Endothelial cell of umbilical vein (primary cell): ENCODE results near the gene RAD51B. TPM values are rescaled to one million over a fixed set of nuclear protein-coding genes. Genes with fewer than 3 reads are reported as not detected.

ENCODE experiments used
- BruUV-seq: library from RNA; stranded (reverse); fragments of 400-500 nt; replicated peaks from 2 replicates; lab custom pipeline; 2021; lab: Mats Ljungman, UMichigan
- CTCF ChIA-PET: fragments of 300-600, 350-600 bp; sonication (Branson Sonifier 250); formaldehyde crosslinking; loops from one replicate; lab custom pipeline; 2021; ENCODE audit warnings: antibody characterized with exemption, inconsistent platforms; lab: Charles Lee
- POLR2A ChIA-PET: fragments of 300-600, 350-600 bp; sonication (Branson Sonifier 250); formaldehyde crosslinking; loops from one replicate; lab custom pipeline; 2021; ENCODE audit warnings: antibody characterized with exemption, inconsistent platforms; lab: Charles Lee
- DNase-seq: peaks from one replicate; pipeline ENCODE4 v3.0.0-alpha.2; 2011; ENCODE audit warnings: low read depth, low spot score
- FAIRE-seq: peaks from 2 replicates; lab custom pipeline; 2011; peaks lifted over from hg19 to GRCh38; lab: Jason Lieb, UNC
- H2AFZ ChIP-seq: 2 replicates; pipeline ENCODE4 v1.6.0; 2012; ENCODE audit warnings: low read depth, low read length, control low read depth, inconsistent platforms
- H3K27ac ChIP-seq: 2 replicates; pipeline ENCODE4 v1.5.1; 2011; ENCODE audit warnings: low read depth, mild to moderate bottlenecking, control low read depth, low read length, moderate library complexity; ENCODE audit not compliant: insufficient read depth
- H3K27me3 ChIP-seq, 2 experiments: 2 replicates each; pipeline versions ENCODE4 v1.6.0 to v1.6.1; 2011; ENCODE audit warnings: low read length in 2 of 2, mixed read lengths in 1 of 2; ENCODE audit not compliant: control insufficient read depth in 2 of 2, insufficient read depth in 2 of 2
- H3K36me3 ChIP-seq, 2 experiments: 2 replicates in 1 of 2; 3 replicates in 1 of 2; pipeline ENCODE4 v1.5.1; 2011; ENCODE audit warnings: low read length in 2 of 2, mild to moderate bottlenecking in 1 of 2, moderate library complexity in 1 of 2; ENCODE audit not compliant: control insufficient read depth in 2 of 2, insufficient read depth in 2 of 2; ENCODE audit errors: extremely low read depth in 1 of 2
- H3K4me1 ChIP-seq: 3 replicates; pipeline ENCODE4 v1.5.1; 2011; ENCODE audit warnings: mild to moderate bottlenecking, low read length; ENCODE audit not compliant: control insufficient read depth, insufficient read depth; ENCODE audit errors: extremely low read depth
- H3K4me2 ChIP-seq: 2 replicates; pipeline ENCODE4 v1.6.1; 2011; ENCODE audit warnings: low read length, control low read depth, mixed read lengths; ENCODE audit not compliant: insufficient read depth
- H3K4me3 ChIP-seq, 3 experiments: fragments of 200-600 bp in 1 of 3; sonication (generic), shearing (Covaris generic) in 1 of 3; replicated peaks in 1 of 3; 2 replicates each; pipeline ENCODE4 v1.5.1; 2011 to 2016; ENCODE audit warnings: control low read depth in 3 of 3, low read length in 3 of 3, mild to moderate bottlenecking in 2 of 3, inconsistent platforms in 1 of 3, low read depth in 1 of 3, moderate library complexity in 1 of 3; ENCODE audit not compliant: insufficient read depth in 1 of 3
- H3K79me2 ChIP-seq: 2 replicates; pipeline ENCODE4 v1.6.0; 2012; ENCODE audit warnings: low read length, inconsistent platforms; ENCODE audit not compliant: control insufficient read depth, insufficient read depth
- H3K9ac ChIP-seq: replicated peaks from 2 replicates; pipeline ENCODE3; 2011; ENCODE audit warnings: low read length, control low read depth; ENCODE audit not compliant: insufficient read depth; ENCODE audit errors: extremely low read depth
- H3K9me1 ChIP-seq: replicated peaks from 3 replicates; pipeline ENCODE4 v1.6.0; 2011; ENCODE audit warnings: mild to moderate bottlenecking, low read length; ENCODE audit not compliant: control insufficient read depth, insufficient read depth; ENCODE audit errors: extremely low read depth
- H3K9me3 ChIP-seq: replicated peaks from 2 replicates; pipeline ENCODE4 v1.5.1; 2012; ENCODE audit warnings: low read length, inconsistent platforms; ENCODE audit not compliant: control insufficient read depth, insufficient read depth
- H4K20me1 ChIP-seq: replicated peaks from 2 replicates; pipeline ENCODE3; 2011; ENCODE audit warnings: mild to moderate bottlenecking, low read length; ENCODE audit not compliant: control insufficient read depth, insufficient read depth; ENCODE audit errors: extremely low read depth
- EZH2 ChIP-seq: IDR thresholded peaks from 2 replicates; pipeline ENCODE4 v1.6.1; 2012; ENCODE audit warnings: borderline replicate concordance, low read depth, mild to moderate bottlenecking, moderate library complexity, low read length, inconsistent platforms; ENCODE audit not compliant: severe bottlenecking
- FOS ChIP-seq: IDR thresholded peaks from 2 replicates; pipeline ENCODE4 v1.6.1; 2011; ENCODE audit warnings: mild to moderate bottlenecking, low read length, moderate library complexity, borderline replicate concordance; ENCODE audit not compliant: insufficient read depth
- GATA2 ChIP-seq: IDR thresholded peaks from 2 replicates; pipeline ENCODE4 v1.7.0; 2011; ENCODE audit warnings: low read depth, mild to moderate bottlenecking, moderate library complexity, mixed read lengths, low read length; ENCODE audit not compliant: insufficient read length, insufficient read depth
- JUN ChIP-seq: IDR thresholded peaks from 2 replicates; pipeline ENCODE4 v1.6.1; 2011; ENCODE audit warnings: borderline replicate concordance, low read depth; ENCODE audit not compliant: insufficient read length, insufficient read depth
- MYC ChIP-seq: IDR thresholded peaks from one replicate; pipeline ENCODE4 v1.6.1; 2011; ENCODE audit warnings: mild to moderate bottlenecking, low read depth, low read length
- POLR2A ChIP-seq: IDR thresholded peaks from 2 replicates; pipeline ENCODE4 v1.6.1; 2012; ENCODE audit warnings: low read depth, mild to moderate bottlenecking, control low read depth, low read length
- POLR2AphosphoS5 ChIP-seq: IDR thresholded peaks from 2 replicates; pipeline ENCODE4 v1.6.1; 2012; ENCODE audit warnings: low read depth, mild to moderate bottlenecking, control low read depth, low read length, moderate library complexity; ENCODE audit not compliant: insufficient read depth
- dilution Hi-C: fragments of 300-500 bp; cut with MboI; formaldehyde crosslinking; loops from one replicate; pipeline ENCODE4 v1.15.0; 2019; ENCODE audit warnings: low sequenced_read_pairs; ENCODE audit not compliant: extremely low pct_ligation_motif_present
- intact Hi-C: fragments of 100-400 bp; cut with micrococcal nuclease; formaldehyde crosslinking; loops from one replicate; pipeline ENCODE4 v1.10.0; 2022
- polyA plus RNA-seq, 4 experiments: library from polyadenylated mRNA; depleted of rRNA in 3 of 4; stranded (reverse) in 3 of 4; unstranded in 1 of 4; fragments of >200 nt; gene quantifications; 2 replicates each; pipeline versions ENCODE4 v1.2.1 to v1.2.3, GENCODE V29; 2011 to 2012; ENCODE audit warnings: missing spikeins in 1 of 4
- total RNA-seq: library from RNA; stranded (reverse); gene quantifications from 2 replicates; pipeline ENCODE4 v1.2.3, GENCODE V29; 2021
- TF ChIP-seq, protein P1 (sequence below): IDR thresholded peaks from 2 replicates; pipeline ENCODE4 v1.6.1; 2011; ENCODE audit not compliant: insufficient read depth, insufficient read length
- TF ChIP-seq, protein P2 (sequence below), 2 donors: IDR thresholded peaks; 1 replicate in 1 of 2; 2 replicates in 1 of 2; pipeline ENCODE4 v1.5.1; 2011; ENCODE audit warnings: low read length in 2 of 2, mild to moderate bottlenecking in 2 of 2, moderate library complexity in 2 of 2, control low read depth in 1 of 2, inconsistent platforms in 1 of 2, low read depth in 1 of 2; ENCODE audit not compliant: insufficient read depth in 1 of 2; ENCODE audit errors: extremely low read depth in 1 of 2

The RAD51B gene
- total and polyA plus RNA-seq, 2 donors (not counting 3 experiments of a cell fraction or from before 2014, with no cell fraction given), result 3.9 to 19.0 TPM

DNA sequence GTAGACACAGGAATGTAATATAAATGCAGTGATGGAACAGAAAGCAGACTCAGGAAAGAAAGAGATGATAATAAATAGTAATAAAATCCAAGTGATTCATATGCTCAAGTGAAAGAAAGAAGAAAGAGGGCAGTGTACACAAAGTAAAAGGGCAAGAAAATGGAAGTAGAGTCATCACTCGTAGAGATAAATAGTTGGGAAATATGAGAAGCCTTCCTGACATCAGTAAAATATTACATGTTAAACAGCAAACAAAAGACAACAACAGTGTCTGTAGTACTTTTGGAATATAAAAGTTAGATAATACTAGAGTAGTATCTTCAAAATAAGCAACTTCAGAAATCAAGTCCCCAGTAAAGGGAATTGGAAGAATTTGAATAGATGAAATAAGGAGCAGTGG, 412.3 kb downstream of the RAD51B start:
- FAIRE-seq, result peak; percentile 26
- POLR2A ChIA-PET, result interaction anchor here (1.3 kb wide), 1 partner anchor 561 kb away, joined by 9 read pairs; the partner anchor contains the start of gene ZFP36L1

More for the DNA sequence above, 412.3 kb downstream of the RAD51B start:
- H3K4me1 ChIP-seq, result peaks cover 30% of the 10 kb centered on the region
- intact Hi-C loops (loop anchor here (5.0 kb wide), 1 partner anchor 90 kb away; no protein-coding TSS in a partner anchor), dilution Hi-C loops (no loop called here)
- H3K79me2 ChIP-seq, result no peaks in the 10 kb centered on the region
- H3K36me3 ChIP-seq, result no peaks in the 10 kb centered on the region
- peak; percentile 77 for DNase-seq
- H3K9me1 ChIP-seq, result no peaks in the 10 kb centered on the region
- peak overlapping the region in 1 of 3 experiments; percentile 11 for H3K4me3 ChIP-seq
- H3K27me3 ChIP-seq, result no peaks in the 10 kb centered on the region
- no peak overlapping the region for H2AFZ ChIP-seq
- H3K4me2 ChIP-seq, result peak overlapping the region; percentile 95
- peak overlapping the region; percentile 74 for H3K9ac ChIP-seq
- no peaks in the 10 kb centered on the region for H3K9me3 ChIP-seq
- TF ChIP-seq, protein P1, sequence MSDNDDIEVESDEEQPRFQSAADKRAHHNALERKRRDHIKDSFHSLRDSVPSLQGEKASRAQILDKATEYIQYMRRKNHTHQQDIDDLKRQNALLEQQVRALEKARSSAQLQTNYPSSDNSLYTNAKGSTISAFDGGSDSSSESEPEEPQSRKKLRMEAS, result no peak
- TF ChIP-seq FOS, result peak; percentile 69
- no peak for TF ChIP-seq POLR2AphosphoS5
- peak; percentile 18 for TF ChIP-seq JUN
- no peak for TF ChIP-seq MYC
- TF ChIP-seq POLR2A, result no peak
- TF ChIP-seq GATA2, result no peak
- TF ChIP-seq EZH2, result no peak
- TF ChIP-seq, protein P2, sequence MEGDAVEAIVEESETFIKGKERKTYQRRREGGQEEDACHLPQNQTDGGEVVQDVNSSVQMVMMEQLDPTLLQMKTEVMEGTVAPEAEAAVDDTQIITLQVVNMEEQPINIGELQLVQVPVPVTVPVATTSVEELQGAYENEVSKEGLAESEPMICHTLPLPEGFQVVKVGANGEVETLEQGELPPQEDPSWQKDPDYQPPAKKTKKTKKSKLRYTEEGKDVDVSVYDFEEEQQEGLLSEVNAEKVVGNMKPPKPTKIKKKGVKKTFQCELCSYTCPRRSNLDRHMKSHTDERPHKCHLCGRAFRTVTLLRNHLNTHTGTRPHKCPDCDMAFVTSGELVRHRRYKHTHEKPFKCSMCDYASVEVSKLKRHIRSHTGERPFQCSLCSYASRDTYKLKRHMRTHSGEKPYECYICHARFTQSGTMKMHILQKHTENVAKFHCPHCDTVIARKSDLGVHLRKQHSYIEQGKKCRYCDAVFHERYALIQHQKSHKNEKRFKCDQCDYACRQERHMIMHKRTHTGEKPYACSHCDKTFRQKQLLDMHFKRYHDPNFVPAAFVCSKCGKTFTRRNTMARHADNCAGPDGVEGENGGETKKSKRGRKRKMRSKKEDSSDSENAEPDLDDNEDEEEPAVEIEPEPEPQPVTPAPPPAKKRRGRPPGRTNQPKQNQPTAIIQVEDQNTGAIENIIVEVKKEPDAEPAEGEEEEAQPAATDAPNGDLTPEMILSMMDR (IDR thresholded peaks at IDR 0.05; ENCODE audit: extremely low read depth in 1 of 2, insufficient read depth in 1 of 2, low read depth in 1 of 2, low read length in 2 of 2), result no peak
- BruUV-seq, result no TSS peak
- H3K27ac ChIP-seq, result peak overlapping the region; percentile 99
- no peaks in the 10 kb centered on the region for H4K20me1 ChIP-seq
- CTCF ChIA-PET, result interaction anchor here (0.8 to 1.6 kb wide), 8 partner anchors 14 to 298 kb away, joined by 3 to 12 read pairs (median 4); no protein-coding TSS in a partner anchor
